Body of pancreas (tissue), 4 donors: ENCODE results near the gene ZNF619. TPM values are rescaled to one million over a fixed set of nuclear protein-coding genes. Genes with fewer than 3 reads are reported as not detected.
"Not testable (repeated sequence)": the region's sequence is repeated elsewhere in the genome, so short reads cannot be mapped to it uniquely, and the experiment has no call there.

Experiments
- ATAC-seq: fragments of 150-250 bp; one replicate; pipeline ENCODE4 v1.9.1; 2016
- DNase-seq, 4 donors: peaks; one replicate each; pipeline ENCODE4 v3.0.0-alpha.2; 2019
- H3K27ac ChIP-seq, 4 donors: fragments of 200-600 bp; sonication (generic); 1 replicate in 3 of 4; 2 replicates in 1 of 4; pipeline versions ENCODE4 v1.5.1 to v1.6.1; 2016 to 2019; ENCODE audit warnings: mild to moderate bottlenecking in 1 of 4, mixed read lengths in 1 of 4, moderate library complexity in 1 of 4
- H3K27me3 ChIP-seq, 2 donors: fragments of 200-600 bp; sonication (generic); one replicate each; pipeline ENCODE4 v1.6.0; 2016; ENCODE audit warnings: mild to moderate bottlenecking in 1 of 2
- H3K36me3 ChIP-seq, 2 donors: fragments of 200-600 bp; sonication (generic); replicated peaks in 1 of 2; 2 replicates each; pipeline ENCODE4 v1.5.1; 2016; ENCODE audit warnings: low read depth in 2 of 2; ENCODE audit not compliant: insufficient read depth in 1 of 2
- H3K4me1 ChIP-seq: fragments of 200-600 bp; sonication (generic); one replicate; pipeline ENCODE4 v1.6.0; 2016
- H3K4me3 ChIP-seq, 2 donors: fragments of 200-600 bp; sonication (generic); 1 replicate in 1 of 2; 2 replicates in 1 of 2; pipeline ENCODE4 v1.5.1; 2016 to 2019
- H3K9me3 ChIP-seq, 3 donors: fragments of 200-600 bp; sonication (generic); 1 replicate in 2 of 3; 2 replicates in 1 of 3; pipeline ENCODE4 v1.5.1; 2016
- POLR2A ChIP-seq, 3 donors: fragments of 450-650 bp; IDR thresholded peaks; one replicate each; pipeline ENCODE4 v1.6.1; 2016; ENCODE audit warnings: antibody characterized with exemption in 3 of 3, mild to moderate bottlenecking in 2 of 3
- WGBS, 2 donors: methylation state at CpG; one replicate each; pipeline ENCODE4 v1.1.5; 2017; 5-methylcytosine and 5-hydroxymethylcytosine counted together
- intact Hi-C: fragments of 100-400 bp; cut with DNase I; formaldehyde crosslinking; loops from one replicate; pipeline ENCODE4 v1.15.1; 2023
- total RNA-seq, 2 donors: library from RNA; depleted of rRNA; stranded (reverse); fragments of >200 nt; gene quantifications; one replicate each; pipeline ENCODE4 v1.1.0, GENCODE V29; 2016
- TF ChIP-seq, protein P1 (sequence below), 7 experiments: fragments of 450-650 bp in 4 of 7; fragments of 200-600 bp in 3 of 7; sonication (generic) in 3 of 7; IDR thresholded peaks; one replicate each; pipeline ENCODE4 v1.5.1; 2016 to 2019; ENCODE audit warnings: antibody characterized with exemption in 7 of 7

ZNF619 gene
- total RNA-seq, 2 donors from 2014 or later: 3.0 to 3.9 TPM

DNA sequence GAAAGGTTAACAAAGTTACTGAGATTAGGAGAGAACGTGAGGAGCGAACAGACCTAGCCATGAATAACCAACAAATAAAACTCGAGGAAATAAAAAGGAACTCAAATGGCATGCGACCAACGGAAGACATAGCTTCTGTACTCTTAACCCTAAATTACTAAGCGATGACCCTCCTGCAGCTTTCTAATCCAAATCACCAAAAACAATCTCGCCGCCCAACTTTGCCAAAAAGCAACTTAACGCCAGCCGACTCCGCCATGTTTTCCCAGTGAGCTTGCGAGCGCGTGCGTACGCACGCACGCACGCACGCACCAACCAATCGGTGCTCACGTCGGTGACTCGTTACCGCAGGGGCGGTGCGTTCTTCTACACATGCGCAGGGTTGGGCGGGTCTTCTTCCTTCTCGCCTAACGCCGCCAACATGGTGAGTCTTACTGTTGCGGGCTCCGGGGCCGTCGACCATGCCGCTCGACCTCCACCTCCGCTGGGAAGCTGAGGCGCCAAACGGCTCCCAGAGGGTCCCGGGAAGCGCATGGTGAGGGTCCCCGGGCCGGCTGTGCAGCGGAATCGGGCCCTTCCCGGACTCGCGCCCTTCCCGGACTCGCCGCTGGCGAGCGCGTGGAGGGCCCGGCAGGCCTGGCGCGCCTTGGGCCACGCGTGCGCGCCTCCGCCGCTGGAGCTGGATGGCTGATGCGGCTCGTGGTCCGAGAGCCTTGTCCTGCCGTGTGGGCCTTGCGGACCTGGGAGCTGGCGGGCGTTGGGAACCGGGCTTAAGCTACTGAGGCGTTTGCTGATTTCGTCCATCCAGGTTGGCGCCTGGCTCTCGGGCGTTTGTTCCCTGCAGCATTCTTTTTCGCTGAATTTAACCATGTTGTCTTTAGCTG is 19.7 kb upstream of the ZNF619 start, which contains the start of gene RPL14:
RPL14 (plus strand) TSS at position 400 of the 884 bp plus-strand sequence; CDS start at position 533, 133 bp downstream.
- TF ChIP-seq POLR2A (IDR thresholded peaks at IDR 0.05): peak; percentile 91 to 97 (median 96)
- TF ChIP-seq, protein P1, sequence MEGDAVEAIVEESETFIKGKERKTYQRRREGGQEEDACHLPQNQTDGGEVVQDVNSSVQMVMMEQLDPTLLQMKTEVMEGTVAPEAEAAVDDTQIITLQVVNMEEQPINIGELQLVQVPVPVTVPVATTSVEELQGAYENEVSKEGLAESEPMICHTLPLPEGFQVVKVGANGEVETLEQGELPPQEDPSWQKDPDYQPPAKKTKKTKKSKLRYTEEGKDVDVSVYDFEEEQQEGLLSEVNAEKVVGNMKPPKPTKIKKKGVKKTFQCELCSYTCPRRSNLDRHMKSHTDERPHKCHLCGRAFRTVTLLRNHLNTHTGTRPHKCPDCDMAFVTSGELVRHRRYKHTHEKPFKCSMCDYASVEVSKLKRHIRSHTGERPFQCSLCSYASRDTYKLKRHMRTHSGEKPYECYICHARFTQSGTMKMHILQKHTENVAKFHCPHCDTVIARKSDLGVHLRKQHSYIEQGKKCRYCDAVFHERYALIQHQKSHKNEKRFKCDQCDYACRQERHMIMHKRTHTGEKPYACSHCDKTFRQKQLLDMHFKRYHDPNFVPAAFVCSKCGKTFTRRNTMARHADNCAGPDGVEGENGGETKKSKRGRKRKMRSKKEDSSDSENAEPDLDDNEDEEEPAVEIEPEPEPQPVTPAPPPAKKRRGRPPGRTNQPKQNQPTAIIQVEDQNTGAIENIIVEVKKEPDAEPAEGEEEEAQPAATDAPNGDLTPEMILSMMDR (IDR thresholded peaks at IDR 0.05): peak in 1 of 7 experiments; percentile 20
- H3K4me3 ChIP-seq: peak within 1 kb of the TSS; percentile 74 to 96
- intact Hi-C loops: no loop called here
- ATAC-seq: peak; percentile 81
- DNase-seq: peak; percentile 97 to 98 (median 98)
- peak within 1 kb of the TSS; percentile 80 to 91 (median 86) for H3K27ac ChIP-seq
- peaks cover 5% of the 10 kb centered on the region in 2 donors for H3K36me3 ChIP-seq
- H3K27me3 ChIP-seq: no peaks in the 10 kb centered on the region
- WGBS, 2 donors: 0% methylated on average over 16 to 79 of the region's 79 CpGs
- H3K9me3 ChIP-seq: no peaks in the 10 kb centered on the region
- peaks cover 39% of the 10 kb centered on the region for H3K4me1 ChIP-seq

GRCh38 chr3:40458473-40458872 is 18.4 kb upstream of the ZNF619 start:
- intact Hi-C loops: no loop called here
- 84 to 91% methylated on average over 4 of the region's 4 CpGs for WGBS, 2 donors
- H3K9me3 ChIP-seq: no peaks in the 10 kb centered on the region
- H3K4me3 ChIP-seq: no peak overlapping the region
- H3K27me3 ChIP-seq: no peaks in the 10 kb centered on the region
- H3K27ac ChIP-seq: peak overlapping the region in 1 of 4 donors; percentile 83
- DNase-seq: no peak
- peaks cover 35% of the 10 kb centered on the region for H3K4me1 ChIP-seq
- H3K36me3 ChIP-seq: peaks cover 5 to 11% of the 10 kb centered on the region in 2 donors
- TF ChIP-seq POLR2A (IDR thresholded peaks at IDR 0.05): no peak
- TF ChIP-seq, protein P1 (IDR thresholded peaks at IDR 0.05): no peak
- no peak for ATAC-seq

GRCh38 chr3:40460481-40460880 is 16.4 kb upstream of the ZNF619 start:
- peaks cover 27% of the 10 kb centered on the region for H3K4me1 ChIP-seq
- ATAC-seq, H3K9me3 ChIP-seq, intact Hi-C loops, H3K4me3 ChIP-seq, H3K27me3 ChIP-seq, DNase-seq, H3K27ac ChIP-seq: not testable (repeated sequence)
- 81 to 83% methylated on average over 6 of the region's 6 CpGs for WGBS, 2 donors
- peaks cover 5 to 17% of the 10 kb centered on the region in 2 donors for H3K36me3 ChIP-seq

DNA sequence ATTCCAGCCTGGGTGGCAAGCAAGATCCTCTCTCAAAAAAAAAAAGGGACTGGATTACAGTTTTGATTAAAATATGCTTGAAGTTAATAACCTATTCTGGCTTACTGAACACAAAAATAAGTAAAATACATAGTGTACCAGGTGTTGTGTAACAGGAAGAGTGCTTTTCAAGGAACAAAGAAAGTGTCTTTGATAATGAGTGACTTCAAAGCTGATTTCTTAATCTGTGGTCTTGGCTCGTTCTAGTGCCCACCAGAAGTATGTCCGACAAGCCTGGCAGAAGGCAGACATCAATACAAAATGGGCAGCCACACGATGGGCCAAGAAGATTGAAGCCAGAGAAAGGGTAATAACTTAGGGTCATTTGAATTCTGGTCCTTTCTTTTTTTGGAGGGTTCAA is 15.8 kb upstream of the ZNF619 start:
- intact Hi-C loops: no loop called here
- H3K4me1 ChIP-seq: peaks cover 26% of the 10 kb centered on the region

DNA sequence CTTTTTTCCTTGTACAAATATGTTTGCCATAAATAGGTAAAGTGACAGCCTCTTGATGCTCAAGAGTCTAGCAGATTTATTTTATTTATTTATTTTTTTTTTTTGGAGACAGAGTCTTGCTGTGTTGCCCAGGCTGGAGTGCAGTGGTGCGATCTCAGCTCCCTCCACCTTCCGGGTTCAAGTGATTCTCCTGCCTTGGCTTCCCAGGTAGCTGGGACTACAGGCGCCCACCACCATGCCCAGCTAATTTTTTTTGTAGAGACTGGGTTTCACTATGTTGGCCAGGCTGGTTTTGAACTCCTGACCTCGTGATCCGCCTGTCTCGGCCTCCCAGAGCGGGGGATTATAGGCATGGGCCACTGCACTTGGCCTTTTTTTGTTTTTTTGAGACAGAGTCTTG is 14.1 kb upstream of the ZNF619 start:
- H3K27me3 ChIP-seq, H3K4me3 ChIP-seq, DNase-seq, ATAC-seq, H3K9me3 ChIP-seq, intact Hi-C loops, H3K27ac ChIP-seq: not testable (repeated sequence)
- 94 to 98% methylated on average over 7 of the region's 7 CpGs for WGBS, 2 donors
- peaks cover 20% of the 10 kb centered on the region for H3K4me1 ChIP-seq
- peaks cover 5 to 17% of the 10 kb centered on the region in 2 donors for H3K36me3 ChIP-seq

More for the DNA sequence above, 15.8 kb upstream of the ZNF619 start:
- 64 to 75% methylated on average over 3 of the region's 3 CpGs for WGBS, 2 donors
- no peak overlapping the region for H3K4me3 ChIP-seq
- TF ChIP-seq POLR2A (IDR thresholded peaks at IDR 0.05): no peak
- TF ChIP-seq, protein P1 (IDR thresholded peaks at IDR 0.05): no peak
- DNase-seq (no peak), ATAC-seq (no peak)
- H3K9me3 ChIP-seq: no peaks in the 10 kb centered on the region
- H3K27me3 ChIP-seq: no peaks in the 10 kb centered on the region
- H3K36me3 ChIP-seq: peaks cover 5 to 17% of the 10 kb centered on the region in 2 donors
- no peak overlapping the region for H3K27ac ChIP-seq
